ENCODE measurements around the gene NINL.

DNA sequence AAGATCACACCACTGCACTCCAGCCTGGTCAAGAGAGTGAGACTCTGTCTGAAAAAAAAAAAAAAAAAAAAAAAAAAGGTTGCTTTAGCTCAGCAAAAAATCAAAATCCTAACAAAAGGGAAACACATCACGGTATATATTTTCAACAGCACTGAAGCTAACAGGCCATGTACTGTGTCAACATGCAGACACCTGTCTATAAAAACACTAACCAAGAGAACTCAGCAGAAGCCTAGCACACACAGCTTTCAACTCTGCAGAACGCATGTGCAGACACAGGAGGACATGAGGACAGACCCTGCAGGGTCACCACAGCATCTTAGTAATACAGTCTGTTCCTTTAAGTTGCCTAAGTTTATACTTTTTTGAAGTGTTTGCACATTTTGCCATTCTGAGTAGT, 13.5 kb downstream of the NINL start:
- TF ChIP-seq CTCF (IDR thresholded peaks at IDR 0.05) (no peak), POLR2A (IDR thresholded peaks at IDR 0.05) (no peak), POLR2AphosphoS5 (IDR thresholded peaks at IDR 0.05) (no peak), EP300 (IDR thresholded peaks at IDR 0.05) (no peak)
